Measurements from ENCODE around the gene AQP1. TPM values are rescaled to one million over a fixed set of nuclear protein-coding genes. Genes with fewer than 3 reads are reported as not detected.

Gene AQP1
- total and polyA plus RNA-seq, 2 of the 13 experiments (the other 11 are each of a cell fraction or from before 2014, with no cell fraction given): not detected

DNA sequence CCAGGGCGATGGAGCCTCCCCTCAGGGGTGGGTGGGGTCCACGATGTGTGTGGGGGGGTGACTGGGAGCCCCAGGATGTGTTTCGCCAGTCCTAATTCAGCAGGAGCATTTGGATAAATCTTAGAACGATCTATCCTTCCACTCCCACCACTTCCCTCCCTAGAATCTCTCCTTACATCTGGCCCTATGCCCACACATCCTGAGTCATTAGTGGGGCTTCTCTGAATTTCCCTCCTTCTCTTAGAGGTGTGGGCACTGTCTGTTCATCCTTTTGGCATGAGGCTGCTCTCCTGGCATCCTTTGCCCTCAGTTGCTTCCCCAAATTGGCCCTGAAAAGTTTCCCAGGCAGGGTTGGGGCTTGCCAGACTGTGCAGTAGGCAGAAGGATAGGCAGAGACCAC lies 53.7 kb downstream of the AQP1 start:
- no TSS peak for BruUV-seq (replicated peaks)
- no peak for FAIRE-seq
- no peaks in the 10 kb centered on the region for H3K36me3 ChIP-seq (replicated peaks in 1 of 2; ENCODE audit: control insufficient read depth in 1 of 2, insufficient read depth in 2 of 2, low read length in 2 of 2)
- WGBS (ENCODE audit: low lambda C conversion rate): 4% methylated on average over 3 of the region's 4 CpGs
- no peaks in the 10 kb centered on the region for H4K20me1 ChIP-seq (ENCODE audit: insufficient read depth, low read length)
- ChIA-PET CTCF (ENCODE audit: low intra/inter-chr PET ratio, low total read pairs) (no interaction called here), POLR2A (no interaction called here)
- DNase-seq (ENCODE audit: low spot score): no peak
- no peak overlapping the region for H3K4me3 ChIP-seq (replicated peaks in 1 of 3; ENCODE audit: insufficient read depth in 1 of 3, low read depth in 2 of 3, low read length in 3 of 3)
- H3K9me3 ChIP-seq (ENCODE audit: low read length): no peaks in the 10 kb centered on the region
- no peaks in the 10 kb centered on the region for H3K79me2 ChIP-seq (ENCODE audit: insufficient read depth, low read length)
- H2AFZ ChIP-seq (ENCODE audit: low read length): no peak overlapping the region
- no peak for ATAC-seq
- in situ Hi-C loops (cut with HindIII; ENCODE audit: extremely low pct_ligation_motif_present, low pct_unique_long_range_greater_than_20kb) (no loop called here), intact Hi-C loops (cut with micrococcal nuclease; ENCODE audit: unreplicated experiment) (no loop called here)
- H3K9ac ChIP-seq (ENCODE audit: insufficient read depth, low read depth, low read length): no peak overlapping the region
- H3K27me3 ChIP-seq (ENCODE audit: control insufficient read depth in 1 of 2, insufficient read depth in 2 of 2, low read length in 2 of 2): no peaks in the 10 kb centered on the region; a peak in 1 of 5 replicates
- no peaks in the 10 kb centered on the region for H3K4me1 ChIP-seq (ENCODE audit: insufficient read depth, low read length)
- no peak overlapping the region for H3K4me2 ChIP-seq (ENCODE audit: low read depth, low read length)
- TF ChIP-seq TBL1XR1 (IDR thresholded peaks at IDR 0.05; ENCODE audit: borderline replicate concordance, low read length, partially characterized antibody): no peak
- no peak for TF ChIP-seq ZNF44 (CRISPR knock-in tag; IDR thresholded peaks at IDR 0.05)
- no peak for TF ChIP-seq BRD4 (CRISPR knock-in tag; IDR thresholded peaks at IDR 0.05)
- TF ChIP-seq, protein P1, sequence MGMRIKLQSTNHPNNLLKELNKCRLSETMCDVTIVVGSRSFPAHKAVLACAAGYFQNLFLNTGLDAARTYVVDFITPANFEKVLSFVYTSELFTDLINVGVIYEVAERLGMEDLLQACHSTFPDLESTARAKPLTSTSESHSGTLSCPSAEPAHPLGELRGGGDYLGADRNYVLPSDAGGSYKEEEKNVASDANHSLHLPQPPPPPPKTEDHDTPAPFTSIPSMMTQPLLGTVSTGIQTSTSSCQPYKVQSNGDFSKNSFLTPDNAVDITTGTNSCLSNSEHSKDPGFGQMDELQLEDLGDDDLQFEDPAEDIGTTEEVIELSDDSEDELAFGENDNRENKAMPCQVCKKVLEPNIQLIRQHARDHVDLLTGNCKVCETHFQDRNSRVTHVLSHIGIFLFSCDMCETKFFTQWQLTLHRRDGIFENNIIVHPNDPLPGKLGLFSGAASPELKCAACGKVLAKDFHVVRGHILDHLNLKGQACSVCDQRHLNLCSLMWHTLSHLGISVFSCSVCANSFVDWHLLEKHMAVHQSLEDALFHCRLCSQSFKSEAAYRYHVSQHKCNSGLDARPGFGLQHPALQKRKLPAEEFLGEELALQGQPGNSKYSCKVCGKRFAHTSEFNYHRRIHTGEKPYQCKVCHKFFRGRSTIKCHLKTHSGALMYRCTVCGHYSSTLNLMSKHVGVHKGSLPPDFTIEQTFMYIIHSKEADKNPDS (CRISPR knock-in tag; IDR thresholded peaks at IDR 0.05): no peak
- TF ChIP-seq ZNF557 (CRISPR knock-in tag; IDR thresholded peaks at IDR 0.05): no peak
- TF ChIP-seq, protein P2, sequence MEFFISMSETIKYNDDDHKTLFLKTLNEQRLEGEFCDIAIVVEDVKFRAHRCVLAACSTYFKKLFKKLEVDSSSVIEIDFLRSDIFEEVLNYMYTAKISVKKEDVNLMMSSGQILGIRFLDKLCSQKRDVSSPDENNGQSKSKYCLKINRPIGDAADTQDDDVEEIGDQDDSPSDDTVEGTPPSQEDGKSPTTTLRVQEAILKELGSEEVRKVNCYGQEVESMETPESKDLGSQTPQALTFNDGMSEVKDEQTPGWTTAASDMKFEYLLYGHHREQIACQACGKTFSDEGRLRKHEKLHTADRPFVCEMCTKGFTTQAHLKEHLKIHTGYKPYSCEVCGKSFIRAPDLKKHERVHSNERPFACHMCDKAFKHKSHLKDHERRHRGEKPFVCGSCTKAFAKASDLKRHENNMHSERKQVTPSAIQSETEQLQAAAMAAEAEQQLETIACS (CRISPR knock-in tag; IDR thresholded peaks at IDR 0.05): no peak
- TF ChIP-seq ZNF598 (CRISPR knock-in tag; IDR thresholded peaks at IDR 0.05; ENCODE audit: borderline replicate concordance): no peak
- TF ChIP-seq ZNF577 (CRISPR knock-in tag; IDR thresholded peaks at IDR 0.05; ENCODE audit: borderline replicate concordance, low read depth): no peak
- TF ChIP-seq ERF (CRISPR knock-in tag; IDR thresholded peaks at IDR 0.05): no peak
- TF ChIP-seq ZBTB7B (CRISPR knock-in tag; IDR thresholded peaks at IDR 0.05): no peak
- TF ChIP-seq RFX5 (IDR thresholded peaks at IDR 0.05; ENCODE audit: low read depth, low read length): no peak
- TF ChIP-seq, protein P3, sequence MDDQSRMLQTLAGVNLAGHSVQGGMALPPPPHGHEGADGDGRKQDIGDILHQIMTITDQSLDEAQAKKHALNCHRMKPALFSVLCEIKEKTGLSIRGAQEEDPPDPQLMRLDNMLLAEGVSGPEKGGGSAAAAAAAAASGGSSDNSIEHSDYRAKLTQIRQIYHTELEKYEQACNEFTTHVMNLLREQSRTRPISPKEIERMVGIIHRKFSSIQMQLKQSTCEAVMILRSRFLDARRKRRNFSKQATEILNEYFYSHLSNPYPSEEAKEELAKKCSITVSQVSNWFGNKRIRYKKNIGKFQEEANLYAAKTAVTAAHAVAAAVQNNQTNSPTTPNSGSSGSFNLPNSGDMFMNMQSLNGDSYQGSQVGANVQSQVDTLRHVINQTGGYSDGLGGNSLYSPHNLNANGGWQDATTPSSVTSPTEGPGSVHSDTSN (CRISPR knock-in tag; IDR thresholded peaks at IDR 0.05; ENCODE audit: borderline replicate concordance): no peak
- no peak overlapping the region for H3K27ac ChIP-seq (ENCODE audit: extremely low read length, insufficient read depth, low read length)
